CD14-positive monocyte (primary cell): ENCODE results near the gene TEKT2. TPM values are rescaled to one million over a fixed set of nuclear protein-coding genes. Genes with fewer than 3 reads are reported as not detected.

Experiments
- DNase-seq, 3 donors: peaks; one replicate each; pipeline ENCODE4 v3.0.0-alpha.2; 2011 to 2022
- H2AFZ ChIP-seq: 2 replicates; pipeline ENCODE4 v1.6.0; 2012; ENCODE audit warnings: mild to moderate bottlenecking, low read depth, low read length, inconsistent platforms; ENCODE audit not compliant: insufficient read depth, poor library complexity, severe bottlenecking
- H3K27ac ChIP-seq, 2 donors: 1 replicate in 1 of 2; 2 replicates in 1 of 2; pipeline ENCODE4 v1.5.1; 2012 to 2013; ENCODE audit warnings: low read length in 2 of 2, control low read depth in 1 of 2, inconsistent platforms in 1 of 2, low read depth in 1 of 2, mild to moderate bottlenecking in 1 of 2
- H3K27me3 ChIP-seq, 2 donors: one replicate each; pipeline versions ENCODE4 v1.6.0 to v1.6.1; 2011 to 2013; ENCODE audit warnings: low read length in 2 of 2; ENCODE audit not compliant: control insufficient read depth in 2 of 2, insufficient read depth in 2 of 2
- H3K36me3 ChIP-seq, 2 donors: replicated peaks in 1 of 2; 1 replicate in 1 of 2; 2 replicates in 1 of 2; pipeline versions ENCODE4 v1.5.1 to v1.6.1; 2012 to 2013; ENCODE audit warnings: low read length in 2 of 2, control low read depth in 1 of 2, inconsistent platforms in 1 of 2, mild to moderate bottlenecking in 1 of 2; ENCODE audit not compliant: insufficient read depth in 2 of 2, control insufficient read depth in 1 of 2
- H3K4me1 ChIP-seq, 2 donors: 1 replicate in 1 of 2; 2 replicates in 1 of 2; pipeline versions ENCODE4 v1.5.1 to v1.6.1; 2012 to 2013; ENCODE audit warnings: low read length in 2 of 2, control low read depth in 1 of 2, inconsistent platforms in 1 of 2, mild to moderate bottlenecking in 1 of 2, moderate library complexity in 1 of 2; ENCODE audit not compliant: insufficient read depth in 2 of 2, control insufficient read depth in 1 of 2
- H3K4me2 ChIP-seq: replicated peaks from 2 replicates; pipeline ENCODE3; 2012; ENCODE audit warnings: low read length, moderate library complexity, mild to moderate bottlenecking; ENCODE audit not compliant: poor library complexity, severe bottlenecking; ENCODE audit errors: extremely low read depth
- H3K4me3 ChIP-seq, 3 experiments: fragments of 200-600 bp in 1 of 3; sonication (generic) in 1 of 3; replicated peaks in 1 of 3; 1 replicate in 2 of 3; 2 replicates in 1 of 3; pipeline ENCODE4 v1.5.1; 2011 to 2013; ENCODE audit warnings: low read length in 3 of 3, mild to moderate bottlenecking in 3 of 3, control low read depth in 2 of 3, low read depth in 2 of 3, inconsistent platforms in 1 of 3, moderate library complexity in 1 of 3
- H3K79me2 ChIP-seq: 2 replicates; pipeline ENCODE4 v1.6.0; 2012; ENCODE audit warnings: mild to moderate bottlenecking, control low read depth, inconsistent platforms, low read length, moderate library complexity; ENCODE audit not compliant: insufficient read depth
- H3K9ac ChIP-seq: 2 replicates; pipeline ENCODE4 v1.6.0; 2017; ENCODE audit warnings: low read length, mild to moderate bottlenecking; ENCODE audit not compliant: insufficient read depth, poor library complexity, severe bottlenecking
- H3K9me3 ChIP-seq, 2 donors: replicated peaks in 1 of 2; 1 replicate in 1 of 2; 2 replicates in 1 of 2; pipeline versions ENCODE4 v1.5.1 to v1.6.1; 2012 to 2013; ENCODE audit warnings: low read length in 2 of 2, control low read depth in 1 of 2; ENCODE audit not compliant: control insufficient read depth in 1 of 2, insufficient read depth in 1 of 2
- H4K20me1 ChIP-seq: 2 replicates; pipeline ENCODE4 v1.6.0; 2012; ENCODE audit warnings: mild to moderate bottlenecking, low read length, control low read depth, moderate library complexity; ENCODE audit not compliant: insufficient read depth
- H3K27ac Mint-ChIP-seq, 7 donors: one replicate each; pipeline ENCODE4 v1.8.0; 2020; ENCODE audit warnings: mild to moderate bottlenecking in 7 of 7, mixed read lengths in 7 of 7, moderate library complexity in 6 of 7, inconsistent platforms in 2 of 7
- H3K27me3 Mint-ChIP-seq, 3 donors: one replicate each; pipeline ENCODE4 v1.8.0; 2021 to 2022; ENCODE audit warnings: low read depth in 3 of 3, mild to moderate bottlenecking in 3 of 3, mixed read lengths in 3 of 3, moderate library complexity in 3 of 3, inconsistent platforms in 1 of 3
- H3K36me3 Mint-ChIP-seq, 2 donors: one replicate each; pipeline ENCODE4 v1.8.0; 2020; ENCODE audit warnings: mixed read lengths in 2 of 2, inconsistent platforms in 1 of 2, mild to moderate bottlenecking in 1 of 2
- H3K4me1 Mint-ChIP-seq: one replicate; pipeline ENCODE4 v1.8.0; 2020; ENCODE audit warnings: mild to moderate bottlenecking, mixed read lengths
- H3K4me3 Mint-ChIP-seq, 2 donors: one replicate each; pipeline ENCODE4 v1.8.0; 2020; ENCODE audit warnings: mild to moderate bottlenecking in 2 of 2, mixed read lengths in 2 of 2, moderate library complexity in 1 of 2
- H3K9me3 Mint-ChIP-seq, 7 donors: one replicate each; pipeline ENCODE4 v1.8.0; 2020 to 2022; ENCODE audit warnings: mixed read lengths in 7 of 7, mild to moderate bottlenecking in 6 of 7, moderate library complexity in 6 of 7, inconsistent platforms in 2 of 7
- CTCF ChIP-seq: fragments of 200-600 bp; IDR thresholded peaks from one replicate; pipeline ENCODE4 v1.8.0; 2022; ENCODE audit warnings: antibody characterized with exemption, mild to moderate bottlenecking
- WGBS: methylation state at CpG from one replicate; pipeline ENCODE4 v1.1.5; 2013; ENCODE audit warnings: missing lambda C conversion rate; ENCODE audit not compliant: insufficient coverage; 5-methylcytosine and 5-hydroxymethylcytosine counted together
- intact Hi-C, 2 donors: fragments of 100-400 bp; cut with micrococcal nuclease; formaldehyde crosslinking; loops; one replicate each; pipeline versions ENCODE4 v1.15.0 to v1.15.1; 2023
- polyA plus RNA-seq, 3 donors: library from polyadenylated mRNA; depleted of rRNA in 1 of 3; unstranded in 2 of 3; stranded (reverse) in 1 of 3; fragments of 300-500 nt in 2 of 3; fragments of >200 nt in 1 of 3; fragmentation: Illumina TruSeq in 2 of 3; gene quantifications; 1 replicate in 2 of 3; 2 replicates in 1 of 3; pipeline ENCODE4 v1.2.3, GENCODE V29; 2012 to 2021

Gene TEKT2
- polyA plus RNA-seq, 3 donors, result 0.23 TPM; not detected in 2

GRCh38 chr1:36092166-36092797, 8.4 kb downstream of the TEKT2 start:
- Histone ChIP-seq H3K4me2 (no peak overlapping the region), H3K4me3 (no peak overlapping the region), H2AFZ (no peak overlapping the region), H4K20me1 (peaks cover 21% of the 10 kb centered on the region), H3K9ac (no peak overlapping the region), H3K27me3 (no peaks in the 10 kb centered on the region), H3K4me1 (peaks cover 54 to 58% of the 10 kb centered on the region in 2 donors), H3K79me2 (peaks cover 45% of the 10 kb centered on the region), H3K27ac (no peak overlapping the region), H3K36me3 (peaks cover 40 to 56% of the 10 kb centered on the region in 2 donors), H3K9me3 (no peaks in the 10 kb centered on the region)
- 99% methylated on average over 17 of the region's 17 CpGs for WGBS
- intact Hi-C loops, result no loop called here
- H3K27ac Mint-ChIP-seq, result peak overlapping the region in 5 of 7 donors; percentile 31 to 69 (median 61)
- no peak for TF ChIP-seq CTCF
- H3K4me3 Mint-ChIP-seq, result no peak overlapping the region
- DNase-seq, result no peak
- peaks cover 0 to 4% (median 0%) of the 10 kb centered on the region in 3 donors for H3K27me3 Mint-ChIP-seq
- peaks cover 40 to 55% of the 10 kb centered on the region in 2 donors for H3K36me3 Mint-ChIP-seq
- peaks cover 49% of the 10 kb centered on the region for H3K4me1 Mint-ChIP-seq
- peaks cover 0 to 2% (median 0%) of the 10 kb centered on the region in 7 donors for H3K9me3 Mint-ChIP-seq

- H4K20me1 ChIP-seq, result peaks cover 21% of the 10 kb centered on the region
- Mint-ChIP-seq H3K4me1 (peaks cover 49% of the 10 kb centered on the region), H3K36me3 (peaks cover 43 to 60% of the 10 kb centered on the region in 2 donors), H3K27ac (no peak overlapping the region), H3K9me3 (peaks cover 0 to 2% (median 0%) of the 10 kb centered on the region in 7 donors), H3K27me3 (peaks cover 0 to 4% (median 0%) of the 10 kb centered on the region in 3 donors), H3K4me3 (no peak overlapping the region)
- H3K4me1 ChIP-seq, result peaks cover 54 to 58% of the 10 kb centered on the region in 2 donors
- H3K4me2 ChIP-seq, result no peak overlapping the region
- DNase-seq, result no peak
- no peaks in the 10 kb centered on the region for H3K27me3 ChIP-seq
- H3K9me3 ChIP-seq, result no peaks in the 10 kb centered on the region
- H3K79me2 ChIP-seq, result peaks cover 45% of the 10 kb centered on the region
- H2AFZ ChIP-seq, result no peak overlapping the region
- H3K36me3 ChIP-seq, result peaks cover 44 to 61% of the 10 kb centered on the region in 2 donors
- no peak overlapping the region for H3K27ac ChIP-seq
- H3K9ac ChIP-seq, result no peak overlapping the region
- no peak overlapping the region for H3K4me3 ChIP-seq
- WGBS, result 96% methylated on average over 7 of the region's 9 CpGs
- intact Hi-C loops, result no loop called here
- TF ChIP-seq CTCF, result no peak
Measured at GRCh38 chr1:36092798-36093185, 8.9 kb downstream of the TEKT2 start.
